Measurements from ENCODE around the gene PEAK1. TPM values are rescaled to one million over a fixed set of nuclear protein-coding genes. Genes with fewer than 3 reads are reported as not detected.

PEAK1 gene
- total and polyA plus RNA-seq, 9 of the 15 experiments (the other 6 are each of a cell fraction or from before 2014, with no cell fraction given) = 0.99 to 22.4 (median 10.8) TPM

DNA sequence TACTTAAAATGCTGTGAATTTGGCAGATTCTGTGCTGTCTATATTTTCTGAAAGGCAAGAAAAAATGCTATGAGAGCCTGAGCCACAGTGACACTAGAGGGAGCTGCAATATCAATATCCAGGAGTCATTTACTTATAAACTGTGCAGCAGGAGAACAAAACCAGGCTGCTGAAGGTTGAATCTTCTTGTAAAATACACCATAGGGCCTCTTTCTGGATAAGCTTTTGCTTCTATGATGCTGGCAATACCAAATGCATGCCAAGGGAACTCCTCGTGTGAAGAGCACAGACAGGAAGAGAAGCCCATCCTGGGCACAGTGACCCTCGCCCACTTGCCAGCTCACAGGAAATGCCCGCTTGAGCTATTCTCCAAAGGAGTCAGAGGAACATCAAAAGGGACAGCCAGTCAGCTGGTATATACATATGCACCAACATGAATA lies 301.0 kb downstream of the PEAK1 start:
- Histone ChIP-seq H3K4me3 (no peak overlapping the region), H4K20me1 (replicated peaks; ENCODE audit: control insufficient read depth, insufficient read depth, low read length) (no peaks in the 10 kb centered on the region), H3K9me1 (ENCODE audit: control insufficient read depth, insufficient read depth, low read length) (no peaks in the 10 kb centered on the region), H3K36me3 (ENCODE audit: control insufficient read depth, insufficient read depth, low read length) (peaks cover 9% of the 10 kb centered on the region), H3K9me3 (replicated peaks; ENCODE audit: control insufficient read depth, insufficient read depth, low read depth, low read length) (no peaks in the 10 kb centered on the region), H3K9ac (ENCODE audit: insufficient read depth in 1 of 2, low read depth in 2 of 2, low read length in 2 of 2) (no peak overlapping the region), H3K27ac (ENCODE audit: extremely low read depth, low read depth, low read length) (no peak overlapping the region), H3K4me1 (replicated peaks in 1 of 2; ENCODE audit: control insufficient read depth in 2 of 2, insufficient read depth in 2 of 2, low read length in 2 of 2) (no peaks in the 10 kb centered on the region), H3K27me3 (ENCODE audit: control insufficient read depth in 2 of 2, insufficient read depth in 2 of 2, low read length in 2 of 2) (no peaks in the 10 kb centered on the region), H3K4me2 (ENCODE audit: insufficient read depth, low read length) (no peak overlapping the region), H2AFZ (ENCODE audit: low read depth, low read length) (no peak overlapping the region), H3K79me2 (ENCODE audit: control insufficient read depth, insufficient read depth, low read length) (no peaks in the 10 kb centered on the region)
- DNase-seq (ENCODE audit: extremely low read depth in 1 of 4, low spot score in 3 of 4) (peak in 2 of 4 experiments; percentile 37 to 55), FAIRE-seq (peak; percentile 66), ATAC-seq (peak; percentile 69)
- no TSS peak for BruUV-seq (replicated peaks)
- WGBS (ENCODE audit: insufficient coverage, low coverage, missing lambda C conversion rate) = 62% methylated on average over 3 of the region's 3 CpGs
- intact Hi-C loops (cut with micrococcal nuclease) = loop anchor here (1.0 to 2.0 kb wide), 3 partner anchors 68 to 424 kb away; no protein-coding TSS in a partner anchor
- POLR2A ChIA-PET = interaction anchor here (0.6 to 0.8 kb wide), 2 partner anchors 149 to 370 kb away, joined by 3 read pairs; no protein-coding TSS in a partner anchor
- in situ Hi-C loops (cut with MboI) = loop anchor here (5.0 kb wide), 1 partner anchor 378 kb away; no protein-coding TSS in a partner anchor
- CTCF ChIA-PET (ENCODE audit: low intra/inter-chr PET ratio) = interaction anchor here (0.5 to 2.2 kb wide), 6 partner anchors 176 to 515 kb away, joined by 3 to 29 read pairs (median 6); no protein-coding TSS in a partner anchor
- TF ChIP-seq SMC3 (conservative IDR thresholded peaks at IDR 0.05; ENCODE audit: insufficient read depth, low read depth, low read length) = peak; percentile 57
- TF ChIP-seq RAD21 (CRISPR knock-in tag; conservative IDR thresholded peaks at IDR 0.05 in 1 of 2, IDR thresholded peaks at IDR 0.05 in 1 of 2) = peak; percentile 37 to 72; a peak in 3 of 4 replicates
- no peak for TF ChIP-seq NCOA4 (IDR thresholded peaks at IDR 0.05; ENCODE audit: partially characterized antibody)
- TF ChIP-seq, protein P1, sequence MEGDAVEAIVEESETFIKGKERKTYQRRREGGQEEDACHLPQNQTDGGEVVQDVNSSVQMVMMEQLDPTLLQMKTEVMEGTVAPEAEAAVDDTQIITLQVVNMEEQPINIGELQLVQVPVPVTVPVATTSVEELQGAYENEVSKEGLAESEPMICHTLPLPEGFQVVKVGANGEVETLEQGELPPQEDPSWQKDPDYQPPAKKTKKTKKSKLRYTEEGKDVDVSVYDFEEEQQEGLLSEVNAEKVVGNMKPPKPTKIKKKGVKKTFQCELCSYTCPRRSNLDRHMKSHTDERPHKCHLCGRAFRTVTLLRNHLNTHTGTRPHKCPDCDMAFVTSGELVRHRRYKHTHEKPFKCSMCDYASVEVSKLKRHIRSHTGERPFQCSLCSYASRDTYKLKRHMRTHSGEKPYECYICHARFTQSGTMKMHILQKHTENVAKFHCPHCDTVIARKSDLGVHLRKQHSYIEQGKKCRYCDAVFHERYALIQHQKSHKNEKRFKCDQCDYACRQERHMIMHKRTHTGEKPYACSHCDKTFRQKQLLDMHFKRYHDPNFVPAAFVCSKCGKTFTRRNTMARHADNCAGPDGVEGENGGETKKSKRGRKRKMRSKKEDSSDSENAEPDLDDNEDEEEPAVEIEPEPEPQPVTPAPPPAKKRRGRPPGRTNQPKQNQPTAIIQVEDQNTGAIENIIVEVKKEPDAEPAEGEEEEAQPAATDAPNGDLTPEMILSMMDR (IDR thresholded peaks at IDR 0.05 in 2 of 3, conservative IDR thresholded peaks at IDR 0.05 in 1 of 3; ENCODE audit: insufficient read depth in 2 of 3, low read depth in 1 of 3, low read length in 3 of 3) = peak; percentile 34 to 76 (median 57); a peak in 5 of 6 replicates
- TF ChIP-seq, protein P2, sequence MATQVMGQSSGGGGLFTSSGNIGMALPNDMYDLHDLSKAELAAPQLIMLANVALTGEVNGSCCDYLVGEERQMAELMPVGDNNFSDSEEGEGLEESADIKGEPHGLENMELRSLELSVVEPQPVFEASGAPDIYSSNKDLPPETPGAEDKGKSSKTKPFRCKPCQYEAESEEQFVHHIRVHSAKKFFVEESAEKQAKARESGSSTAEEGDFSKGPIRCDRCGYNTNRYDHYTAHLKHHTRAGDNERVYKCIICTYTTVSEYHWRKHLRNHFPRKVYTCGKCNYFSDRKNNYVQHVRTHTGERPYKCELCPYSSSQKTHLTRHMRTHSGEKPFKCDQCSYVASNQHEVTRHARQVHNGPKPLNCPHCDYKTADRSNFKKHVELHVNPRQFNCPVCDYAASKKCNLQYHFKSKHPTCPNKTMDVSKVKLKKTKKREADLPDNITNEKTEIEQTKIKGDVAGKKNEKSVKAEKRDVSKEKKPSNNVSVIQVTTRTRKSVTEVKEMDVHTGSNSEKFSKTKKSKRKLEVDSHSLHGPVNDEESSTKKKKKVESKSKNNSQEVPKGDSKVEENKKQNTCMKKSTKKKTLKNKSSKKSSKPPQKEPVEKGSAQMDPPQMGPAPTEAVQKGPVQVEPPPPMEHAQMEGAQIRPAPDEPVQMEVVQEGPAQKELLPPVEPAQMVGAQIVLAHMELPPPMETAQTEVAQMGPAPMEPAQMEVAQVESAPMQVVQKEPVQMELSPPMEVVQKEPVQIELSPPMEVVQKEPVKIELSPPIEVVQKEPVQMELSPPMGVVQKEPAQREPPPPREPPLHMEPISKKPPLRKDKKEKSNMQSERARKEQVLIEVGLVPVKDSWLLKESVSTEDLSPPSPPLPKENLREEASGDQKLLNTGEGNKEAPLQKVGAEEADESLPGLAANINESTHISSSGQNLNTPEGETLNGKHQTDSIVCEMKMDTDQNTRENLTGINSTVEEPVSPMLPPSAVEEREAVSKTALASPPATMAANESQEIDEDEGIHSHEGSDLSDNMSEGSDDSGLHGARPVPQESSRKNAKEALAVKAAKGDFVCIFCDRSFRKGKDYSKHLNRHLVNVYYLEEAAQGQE (IDR thresholded peaks at IDR 0.05; ENCODE audit: borderline replicate concordance) = peak; percentile 47; the same call in 1 of the 2 replicates
- TF ChIP-seq, protein P2 (CRISPR knock-in tag; IDR thresholded peaks at IDR 0.05; ENCODE audit: low read depth) = no peak

All from K562 (cell line).